Stimulated activated CD4-positive, alpha-beta T cell treated with anti-CD3 and anti-CD28 coated beads, Interleukin-4, amount 100 ng/mL, for 1 hour (primary cell): ENCODE data around the gene MRPL34.

ENCODE experiments used
- DNase-seq: peaks from one replicate; pipeline ENCODE4 v3.0.0-alpha.2; 2020

MRPL34 gene

GRCh38 chr19:17347361-17347760 is 41.7 kb downstream of the MRPL34 start:
- no peak for DNase-seq

- DNase-seq = no peak
Measured at GRCh38 chr19:17347877-17348276, 42.2 kb downstream of the MRPL34 start.

GRCh38 chr19:17348700-17349099 is 43.0 kb downstream of the MRPL34 start:
- DNase-seq = no peak

- no peak for DNase-seq
Measured at GRCh38 chr19:17351815-17352435, 46.3 kb downstream of the MRPL34 start.

- no peak for DNase-seq
Measured at GRCh38 chr19:17352608-17353280, 47.1 kb downstream of the MRPL34 start.

GRCh38 chr19:17353386-17353785 is 47.7 kb downstream of the MRPL34 start:
- no peak for DNase-seq
